ENCODE measurements around the gene SEPHS1.

GRCh38 chr10:13329565-13329964 lies 18.5 kb downstream of the SEPHS1 start:
- TF ChIP-seq, protein P1, sequence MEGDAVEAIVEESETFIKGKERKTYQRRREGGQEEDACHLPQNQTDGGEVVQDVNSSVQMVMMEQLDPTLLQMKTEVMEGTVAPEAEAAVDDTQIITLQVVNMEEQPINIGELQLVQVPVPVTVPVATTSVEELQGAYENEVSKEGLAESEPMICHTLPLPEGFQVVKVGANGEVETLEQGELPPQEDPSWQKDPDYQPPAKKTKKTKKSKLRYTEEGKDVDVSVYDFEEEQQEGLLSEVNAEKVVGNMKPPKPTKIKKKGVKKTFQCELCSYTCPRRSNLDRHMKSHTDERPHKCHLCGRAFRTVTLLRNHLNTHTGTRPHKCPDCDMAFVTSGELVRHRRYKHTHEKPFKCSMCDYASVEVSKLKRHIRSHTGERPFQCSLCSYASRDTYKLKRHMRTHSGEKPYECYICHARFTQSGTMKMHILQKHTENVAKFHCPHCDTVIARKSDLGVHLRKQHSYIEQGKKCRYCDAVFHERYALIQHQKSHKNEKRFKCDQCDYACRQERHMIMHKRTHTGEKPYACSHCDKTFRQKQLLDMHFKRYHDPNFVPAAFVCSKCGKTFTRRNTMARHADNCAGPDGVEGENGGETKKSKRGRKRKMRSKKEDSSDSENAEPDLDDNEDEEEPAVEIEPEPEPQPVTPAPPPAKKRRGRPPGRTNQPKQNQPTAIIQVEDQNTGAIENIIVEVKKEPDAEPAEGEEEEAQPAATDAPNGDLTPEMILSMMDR (IDR thresholded peaks at IDR 0.05), result no peak
- no peak for TF ChIP-seq FOXJ3 (CRISPR knock-in tag; IDR thresholded peaks at IDR 0.05)
- TF ChIP-seq TAF1 (IDR thresholded peaks at IDR 0.05; ENCODE audit: borderline replicate concordance, low read depth, low read length), result no peak
- no peak for TF ChIP-seq EZH2phosphoT487 (IDR thresholded peaks at IDR 0.05; ENCODE audit: borderline replicate concordance, low read depth)
- TF ChIP-seq RAD21 (IDR thresholded peaks at IDR 0.05; ENCODE audit: low read length), result no peak
- no peak for TF ChIP-seq REST (IDR thresholded peaks at IDR 0.05; ENCODE audit: low read depth, low read length)
- TF ChIP-seq SMC3 (IDR thresholded peaks at IDR 0.05; ENCODE audit: low read depth, low read length), result no peak
- TF ChIP-seq ZBTB33 (IDR thresholded peaks at IDR 0.05; ENCODE audit: borderline replicate concordance, low read depth), result no peak
- no peak for TF ChIP-seq POLR2AphosphoS5 (IDR thresholded peaks at IDR 0.05; ENCODE audit: low read depth, low read length)
- no peak for TF ChIP-seq YY1 (IDR thresholded peaks at IDR 0.05; ENCODE audit: low read depth)
- TF ChIP-seq SIN3A (IDR thresholded peaks at IDR 0.05; ENCODE audit: borderline replicate concordance, low read depth, low read length), result no peak
- TF ChIP-seq EP300 (IDR thresholded peaks at IDR 0.05; ENCODE audit: borderline replicate concordance in 1 of 2, low read depth in 1 of 2, low read length in 1 of 2), result no peak

Data from SK-N-SH (cell line).